Bone marrow (tissue), 2 donors: Measurements from ENCODE around the gene ABCB11.
"Not testable (repeated sequence)": the region's sequence is repeated elsewhere in the genome, so short reads cannot be mapped to it uniquely, and the experiment has no call there.

ENCODE experiments used
- DNase-seq, 2 donors: peaks; one replicate each; lab custom pipeline; 2025; lab: John Stamatoyannopoulos, UW

ABCB11 gene

DNA sequence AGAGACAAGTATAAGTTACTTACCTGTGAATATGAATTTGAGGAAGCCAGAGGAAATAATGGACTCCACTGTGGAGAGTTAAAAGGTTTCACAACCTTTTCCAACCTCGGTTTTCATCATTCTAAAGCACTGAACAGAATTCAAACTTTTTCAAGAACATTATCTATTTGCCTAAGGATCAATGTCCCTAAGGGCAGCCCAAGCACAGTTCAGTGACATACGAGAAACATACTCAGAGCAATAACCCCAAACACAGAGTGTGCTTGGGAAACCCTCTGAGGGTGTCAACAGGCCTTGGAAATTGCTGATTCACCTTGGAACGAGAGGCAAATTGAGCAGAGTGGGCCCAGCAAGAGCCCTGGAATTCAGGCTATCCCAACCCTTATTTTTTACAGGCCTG is at the start of gene ABCB11:
TSS of gene ABCB11 (minus strand) at position 123 of the 400 bp plus-strand sequence. CDS start 13,199 bp downstream, outside the sequence.
- no peak for DNase-seq

DNA sequence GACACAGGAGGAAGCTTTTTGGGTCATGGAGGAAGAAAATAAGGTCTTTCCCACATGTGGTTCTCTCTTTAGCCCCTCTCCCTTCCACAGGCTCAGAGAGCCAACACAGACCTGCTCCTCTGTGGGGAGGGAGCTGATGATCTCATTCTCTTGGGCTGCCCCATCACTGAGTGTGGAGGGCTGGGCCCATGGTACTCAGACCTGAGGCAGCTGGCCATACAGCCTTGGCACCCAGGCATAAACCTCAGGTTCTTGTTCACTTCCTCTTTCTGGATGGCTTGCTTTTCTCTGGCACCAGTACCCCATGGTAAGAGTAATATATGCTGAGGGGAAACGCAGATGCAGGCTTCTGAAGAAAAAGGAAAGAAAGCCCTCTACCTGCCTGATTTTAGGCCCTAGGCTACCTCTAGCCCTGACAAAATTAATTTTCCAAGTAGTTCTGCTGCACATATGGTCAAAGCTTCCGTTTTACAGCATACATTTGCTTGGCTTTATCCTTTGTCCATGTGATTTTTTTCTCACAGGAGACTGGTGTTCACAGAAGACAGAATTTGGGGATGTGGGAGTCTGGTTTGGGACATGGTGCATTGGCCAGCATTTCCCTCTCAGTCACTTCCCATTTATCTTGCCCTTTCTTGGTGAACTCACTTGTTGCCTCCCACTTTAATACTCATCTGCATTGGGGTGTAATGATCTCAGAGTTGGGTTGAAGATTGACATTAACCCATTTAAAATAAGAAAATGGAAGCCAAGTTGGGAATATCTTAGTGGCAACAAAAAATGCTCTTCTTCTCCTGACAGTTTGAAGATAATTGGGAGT is 49.3 kb upstream of the ABCB11 start:
- peak in 1 of 2 donors; percentile 66 for DNase-seq

DNA sequence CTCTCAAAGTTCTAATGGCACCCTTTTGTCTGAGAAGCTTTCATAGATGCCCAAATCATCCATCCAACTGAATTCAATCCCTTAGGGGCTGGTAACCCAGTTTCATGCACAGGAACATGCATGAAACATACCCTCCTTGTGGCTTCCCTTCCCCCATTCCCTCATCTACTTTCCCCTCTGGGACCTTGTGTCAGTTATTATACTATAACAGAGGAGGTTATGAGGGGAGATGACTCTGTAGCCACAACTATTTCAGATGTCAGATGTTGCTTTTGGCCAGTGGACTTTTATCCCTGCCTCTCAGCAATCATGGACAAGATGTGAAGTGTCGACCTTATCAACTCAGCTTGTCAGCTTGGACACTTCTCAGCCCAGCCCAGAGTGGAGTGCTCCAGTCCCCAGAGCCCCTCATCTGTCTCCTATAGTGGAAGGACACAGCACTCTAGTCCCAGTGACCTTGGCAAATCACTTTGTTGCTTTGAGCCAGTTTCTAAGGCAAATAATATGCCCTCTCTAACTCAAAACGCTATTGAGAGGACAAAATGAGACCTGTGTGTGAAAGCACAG is 46.6 kb upstream of the ABCB11 start:
- no peak for DNase-seq

DNA sequence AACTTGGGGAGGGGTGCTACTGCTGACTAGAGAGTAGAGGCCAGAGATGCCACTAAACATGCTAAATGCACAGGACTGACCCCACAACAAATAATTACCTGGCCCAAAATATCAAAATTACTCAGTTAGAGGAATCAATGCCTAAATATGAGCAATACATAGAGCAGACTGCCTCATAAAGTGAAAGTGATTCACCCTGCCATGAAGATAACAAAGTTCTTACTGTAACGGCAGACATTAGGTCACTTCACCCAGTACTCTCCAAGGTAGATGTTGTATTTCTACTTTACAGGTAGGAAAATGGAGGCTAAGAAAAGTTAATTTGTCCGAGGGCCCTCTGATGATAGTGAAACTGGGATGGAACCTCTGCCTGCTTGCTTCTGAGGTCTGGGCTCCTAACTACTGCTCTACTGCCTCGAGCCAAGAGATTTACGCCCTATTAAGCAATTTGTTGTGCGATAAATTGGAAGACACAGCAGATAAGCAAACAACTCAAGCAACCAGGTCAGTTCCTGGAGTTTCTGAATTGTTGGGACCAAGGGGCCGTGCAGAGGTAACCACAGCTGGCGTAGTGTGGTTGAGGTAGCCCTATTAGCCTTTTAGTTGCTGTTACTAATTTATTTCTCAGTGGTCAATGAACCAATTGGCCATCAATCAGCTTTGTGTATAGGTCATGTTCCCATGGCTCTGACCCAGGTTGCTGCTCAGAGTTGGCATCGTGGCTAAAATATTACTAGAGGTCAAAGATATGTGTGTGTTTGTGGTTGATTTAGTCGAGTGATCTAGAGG is 43.0 kb upstream of the ABCB11 start:
- DNase-seq, result no peak

DNA sequence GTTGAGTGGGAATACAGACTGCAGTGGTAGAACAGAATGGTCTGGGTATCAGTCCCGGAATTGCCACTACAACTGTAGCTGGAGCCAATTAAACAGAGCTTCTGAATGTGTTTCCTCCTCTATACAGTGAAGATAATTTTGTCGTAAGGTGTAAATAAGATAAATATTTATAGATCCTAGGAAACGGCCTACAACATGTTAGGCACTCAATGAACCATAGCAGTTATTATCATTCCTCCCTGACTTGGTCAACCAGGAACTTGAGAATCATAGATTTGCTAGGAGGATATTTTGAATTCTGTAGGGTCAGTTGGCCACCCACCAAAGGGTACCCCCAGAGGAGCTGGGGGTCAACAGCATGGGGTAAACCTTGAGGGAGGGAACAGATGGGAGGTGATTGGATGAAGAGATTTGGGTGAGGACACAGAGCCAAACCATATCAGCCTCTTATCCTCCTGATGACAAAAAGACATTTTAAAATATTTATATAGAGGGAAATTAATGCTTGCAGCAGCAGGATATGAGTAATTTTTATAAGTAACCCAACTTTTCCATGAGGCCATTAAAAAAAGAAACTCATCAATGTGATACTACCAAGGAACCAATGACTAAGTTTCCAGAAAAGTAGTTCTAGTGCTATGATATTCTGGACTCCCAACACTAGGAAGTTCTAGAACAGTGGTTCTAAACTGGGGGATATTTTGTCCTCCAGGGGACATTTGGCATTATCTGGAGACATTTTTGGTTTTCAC is 42.3 kb upstream of the ABCB11 start:
- DNase-seq, result no peak

DNA sequence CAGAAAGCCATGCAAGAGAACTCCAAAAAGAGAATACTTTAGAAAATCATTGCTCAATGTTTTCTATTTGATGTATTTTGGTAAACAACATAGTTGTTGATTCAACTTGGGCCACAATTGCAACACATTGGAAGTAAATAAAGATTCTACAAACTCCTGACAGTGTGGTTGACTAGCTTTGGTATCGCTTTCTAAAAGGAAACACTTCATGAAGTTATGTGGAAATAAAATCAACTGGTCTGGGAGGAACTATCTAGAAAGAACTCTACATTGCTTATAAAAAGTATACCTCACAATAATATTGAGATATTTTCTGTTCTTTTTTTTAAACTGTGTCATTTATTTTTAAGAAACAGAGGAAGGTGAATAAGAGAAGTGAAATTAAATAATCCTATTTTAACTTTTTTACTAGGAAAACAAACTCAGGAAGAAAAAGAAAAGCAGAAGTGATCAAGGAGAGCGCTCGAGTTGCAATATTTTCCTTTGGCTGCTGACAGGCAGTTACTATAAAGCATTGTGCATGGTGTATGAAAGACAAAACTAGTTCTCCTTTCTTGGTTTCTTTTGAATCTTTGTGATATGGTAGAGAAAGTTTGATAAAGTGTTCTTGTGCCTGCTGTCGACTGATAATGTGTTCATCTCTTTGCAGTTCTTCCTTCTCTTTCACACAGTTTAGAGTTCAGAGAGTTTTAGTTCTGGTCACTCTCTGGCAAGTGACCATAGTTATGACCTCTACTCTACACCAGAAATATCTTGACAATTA is 41.2 kb upstream of the ABCB11 start:
- peak in 1 of 2 donors; percentile 72 for DNase-seq

DNA sequence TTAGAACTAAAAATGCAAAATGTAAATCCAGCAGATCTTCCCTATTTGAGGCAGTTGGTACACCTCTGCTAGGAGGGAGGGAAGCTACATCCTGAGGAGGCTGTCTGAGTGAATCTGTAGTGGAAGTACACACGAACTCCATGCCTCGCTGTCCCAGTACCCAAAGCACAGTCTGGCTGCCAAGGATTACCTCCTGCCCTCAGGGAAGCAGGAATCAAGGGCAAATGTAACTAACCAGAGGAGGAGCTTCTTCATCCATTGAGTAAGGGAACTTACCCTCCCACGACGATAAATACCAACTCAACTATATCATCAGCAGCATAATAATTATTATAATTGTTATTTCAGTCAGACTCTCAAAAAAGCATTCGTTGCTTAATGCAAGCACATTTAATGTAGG is 40.3 kb upstream of the ABCB11 start:
- no peak for DNase-seq

DNA sequence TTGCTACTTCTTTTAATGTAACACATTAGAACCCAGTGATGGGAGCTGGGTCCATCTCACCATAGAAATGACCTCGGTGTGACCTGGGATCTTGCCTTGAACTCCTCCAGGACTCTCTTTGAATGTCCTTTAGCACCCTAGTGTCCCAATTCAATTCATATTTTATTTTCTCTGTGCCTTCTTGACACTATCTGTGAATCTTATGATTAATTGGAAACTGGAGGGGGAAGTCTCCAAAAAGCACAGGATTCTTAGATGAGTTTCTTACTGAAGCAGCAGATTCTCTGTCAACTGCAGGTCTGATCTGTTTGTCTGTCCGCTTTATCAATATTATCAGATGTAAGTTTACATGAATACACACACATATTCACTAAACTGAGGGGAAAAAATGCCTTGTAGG is 38.7 kb upstream of the ABCB11 start:
- no peak for DNase-seq

DNA sequence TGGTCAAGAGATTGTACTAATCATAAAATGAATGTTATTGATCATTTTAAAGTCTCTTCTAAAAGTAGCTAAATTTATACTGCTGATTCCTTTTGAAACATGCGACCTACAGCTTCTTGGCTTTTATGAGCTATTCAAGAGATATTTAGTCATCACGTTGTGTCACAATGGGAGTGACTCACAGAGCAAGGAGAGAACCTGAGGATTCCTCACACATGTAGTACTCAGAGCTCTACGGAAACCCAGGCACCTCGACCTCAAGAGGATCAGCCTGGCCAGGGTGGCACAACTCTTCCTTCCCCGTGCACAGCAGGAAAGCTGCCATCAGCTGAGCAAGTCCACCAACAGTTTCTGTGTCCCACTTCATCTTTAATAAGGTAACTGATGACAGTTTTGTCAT is 38.2 kb upstream of the ABCB11 start, which contains the start of gene DHRS9:
TSS of gene DHRS9 (plus strand) at position 223 of the 400 bp plus-strand sequence. CDS start 12,019 bp downstream, outside the sequence.
- peak in 1 of 2 donors; percentile 33 for DNase-seq

DNA sequence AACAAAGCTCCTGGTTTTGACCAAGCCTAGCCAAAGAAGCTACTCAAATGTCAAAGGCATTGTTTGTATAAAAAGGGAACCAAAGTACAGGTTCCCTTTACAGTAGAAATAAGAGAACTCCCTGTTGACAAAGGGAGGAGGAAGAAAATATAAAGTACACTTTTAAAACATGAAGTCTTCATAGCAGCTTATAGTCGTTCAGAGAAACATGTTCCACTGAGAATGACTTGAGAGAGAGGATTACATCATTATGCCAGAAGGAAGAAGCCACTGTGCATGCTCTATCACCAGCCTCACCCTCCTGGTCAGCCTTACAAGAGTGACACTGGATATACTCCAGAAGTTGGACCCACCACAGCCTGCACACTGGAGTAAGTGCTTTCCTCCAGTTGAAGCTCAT is 35.8 kb upstream of the ABCB11 start:
- peak in 1 of 2 donors; percentile 55 for DNase-seq

DNA sequence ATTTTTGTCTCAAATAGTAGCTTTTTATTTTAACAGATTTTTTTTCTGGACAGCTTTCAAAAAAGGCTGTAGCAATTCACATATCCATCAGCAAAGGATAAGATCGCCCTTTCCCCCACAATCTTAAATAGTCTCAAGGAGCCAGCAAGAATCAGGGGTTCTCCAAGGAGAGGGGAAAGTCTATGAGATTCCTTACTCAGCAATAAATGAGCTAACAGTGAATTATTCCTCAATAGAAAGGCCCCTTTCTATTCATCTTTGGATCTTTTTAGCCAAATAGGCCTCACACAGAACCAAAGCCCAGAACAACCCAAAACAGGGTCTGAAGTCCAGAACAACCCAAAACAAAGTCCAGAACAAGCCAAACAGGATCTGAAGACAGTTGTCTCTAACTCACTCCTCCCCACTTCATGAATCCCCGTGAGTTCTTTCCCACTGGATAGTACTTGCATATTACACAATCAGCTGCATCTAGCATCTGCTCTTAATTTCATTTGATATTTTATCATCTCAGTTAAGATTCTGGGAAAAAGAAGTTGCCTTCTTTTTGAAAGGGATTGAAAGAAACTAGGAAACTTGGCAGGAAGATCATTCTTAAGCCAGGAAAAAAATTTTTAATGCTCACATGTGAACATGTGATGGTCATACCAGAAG is 34.9 kb upstream of the ABCB11 start:
- DNase-seq, result no peak

DNA sequence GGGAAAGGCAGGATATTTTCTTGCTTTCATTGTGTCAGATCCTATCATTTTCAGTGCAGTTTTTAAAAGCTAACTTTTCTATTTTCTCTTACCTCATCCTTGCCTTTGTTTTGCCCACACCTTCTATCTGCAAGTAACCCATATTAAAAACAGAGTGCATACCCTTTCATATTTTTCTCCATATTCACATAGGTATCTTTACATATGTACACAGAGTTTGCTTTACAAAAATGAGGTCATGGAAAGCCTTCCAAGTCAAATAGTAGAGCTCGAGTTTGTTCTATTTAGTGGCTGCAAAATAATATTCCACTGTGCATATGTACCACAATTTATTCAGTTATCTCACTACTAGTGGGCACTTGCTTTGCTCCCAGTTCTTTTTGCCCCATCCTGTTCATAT is 34.3 kb upstream of the ABCB11 start:
- no peak for DNase-seq

DNA sequence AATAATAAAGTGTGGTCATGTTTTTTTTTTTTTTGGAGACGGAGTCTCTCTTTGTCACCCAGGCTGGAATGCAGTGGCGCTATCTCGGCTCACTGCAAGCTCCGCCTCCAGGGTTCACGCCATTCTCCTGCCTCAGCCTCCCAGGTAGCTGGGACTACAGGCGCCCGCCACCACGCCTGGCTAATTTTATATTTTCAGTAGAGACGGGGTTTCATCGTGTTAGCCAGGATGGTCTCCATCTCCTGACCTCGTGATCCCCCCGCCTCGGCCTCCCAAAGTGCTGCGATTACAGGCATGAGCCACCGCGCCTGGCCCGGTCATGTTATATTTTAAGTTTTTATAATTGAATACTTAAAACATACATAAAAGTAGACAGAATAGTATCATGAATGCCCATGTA is 33.1 kb upstream of the ABCB11 start:
- DNase-seq, result not testable (repeated sequence)

DNA sequence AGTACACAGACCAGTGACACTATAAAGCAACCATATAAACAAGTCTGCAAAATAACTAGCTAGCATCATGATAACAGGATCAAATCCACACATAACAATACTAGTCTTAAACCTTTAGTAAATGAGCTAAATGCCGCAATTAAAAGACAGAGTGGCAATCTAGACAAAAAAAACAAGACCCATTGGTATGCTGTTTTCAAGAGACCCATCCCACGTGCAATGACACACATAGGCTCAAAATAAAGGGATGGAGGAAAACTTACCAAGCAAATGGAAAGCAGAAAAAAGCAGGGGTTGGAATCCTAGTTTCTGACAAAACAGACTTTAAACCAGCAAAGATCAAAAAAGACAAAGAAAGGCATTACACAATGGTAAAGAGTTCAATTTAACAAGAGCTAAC is 23.5 kb upstream of the ABCB11 start:
- not testable (repeated sequence) for DNase-seq

DNA sequence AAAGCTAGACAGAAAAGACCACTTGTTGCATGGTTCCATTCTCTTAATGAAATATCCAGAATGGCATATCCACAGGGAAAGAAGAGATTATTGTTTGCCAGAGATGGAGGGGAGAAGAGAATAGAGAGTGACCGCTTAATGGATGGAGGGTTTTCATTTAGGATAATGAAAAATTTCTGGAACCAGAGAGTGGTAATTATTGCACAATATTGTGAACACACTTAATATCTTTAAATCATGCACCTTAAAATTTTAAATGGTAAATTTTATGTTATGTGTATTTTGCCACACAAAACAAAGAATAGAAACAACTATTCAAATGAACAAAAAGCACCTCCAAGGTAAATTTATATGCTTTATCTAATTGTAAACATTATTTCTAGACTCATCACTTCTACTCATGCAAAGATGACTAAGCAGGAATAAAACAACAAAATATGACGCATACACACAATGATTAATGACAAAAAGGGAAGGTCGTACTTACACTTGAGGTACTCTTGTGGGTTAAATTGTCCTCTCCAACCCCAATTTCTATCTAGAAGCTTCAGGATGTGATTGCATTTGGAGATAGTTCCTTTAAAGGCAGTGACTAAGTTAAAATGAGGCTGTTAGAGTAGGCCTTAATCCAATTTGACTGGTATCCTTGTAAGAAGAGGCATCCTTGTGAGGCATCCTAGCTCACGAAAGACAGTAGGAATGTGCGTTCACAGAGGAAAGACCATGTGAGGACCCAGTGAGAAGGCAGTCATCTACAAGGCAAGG is 19.5 kb upstream of the ABCB11 start:
- peak in 1 of 2 donors; percentile 90 for DNase-seq

DNA sequence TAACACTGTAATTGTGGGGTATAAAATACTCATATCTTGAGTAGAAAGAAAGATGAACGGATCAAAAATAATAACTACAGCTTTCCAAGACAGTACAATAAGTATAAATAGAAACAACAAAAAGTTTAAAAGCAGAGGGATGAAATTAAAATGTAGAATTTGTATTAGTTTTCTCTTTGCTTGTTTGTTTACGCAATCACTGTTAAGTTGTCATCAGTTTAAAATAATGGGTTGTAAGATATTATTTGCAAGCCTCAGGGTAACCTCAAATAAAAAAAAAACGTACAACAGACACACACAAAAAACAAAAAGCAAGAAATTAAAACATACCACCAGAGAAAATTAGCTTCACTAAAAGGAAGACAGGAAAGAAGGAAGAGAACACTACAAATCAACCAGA is 18.0 kb upstream of the ABCB11 start:
- no peak for DNase-seq

DNA sequence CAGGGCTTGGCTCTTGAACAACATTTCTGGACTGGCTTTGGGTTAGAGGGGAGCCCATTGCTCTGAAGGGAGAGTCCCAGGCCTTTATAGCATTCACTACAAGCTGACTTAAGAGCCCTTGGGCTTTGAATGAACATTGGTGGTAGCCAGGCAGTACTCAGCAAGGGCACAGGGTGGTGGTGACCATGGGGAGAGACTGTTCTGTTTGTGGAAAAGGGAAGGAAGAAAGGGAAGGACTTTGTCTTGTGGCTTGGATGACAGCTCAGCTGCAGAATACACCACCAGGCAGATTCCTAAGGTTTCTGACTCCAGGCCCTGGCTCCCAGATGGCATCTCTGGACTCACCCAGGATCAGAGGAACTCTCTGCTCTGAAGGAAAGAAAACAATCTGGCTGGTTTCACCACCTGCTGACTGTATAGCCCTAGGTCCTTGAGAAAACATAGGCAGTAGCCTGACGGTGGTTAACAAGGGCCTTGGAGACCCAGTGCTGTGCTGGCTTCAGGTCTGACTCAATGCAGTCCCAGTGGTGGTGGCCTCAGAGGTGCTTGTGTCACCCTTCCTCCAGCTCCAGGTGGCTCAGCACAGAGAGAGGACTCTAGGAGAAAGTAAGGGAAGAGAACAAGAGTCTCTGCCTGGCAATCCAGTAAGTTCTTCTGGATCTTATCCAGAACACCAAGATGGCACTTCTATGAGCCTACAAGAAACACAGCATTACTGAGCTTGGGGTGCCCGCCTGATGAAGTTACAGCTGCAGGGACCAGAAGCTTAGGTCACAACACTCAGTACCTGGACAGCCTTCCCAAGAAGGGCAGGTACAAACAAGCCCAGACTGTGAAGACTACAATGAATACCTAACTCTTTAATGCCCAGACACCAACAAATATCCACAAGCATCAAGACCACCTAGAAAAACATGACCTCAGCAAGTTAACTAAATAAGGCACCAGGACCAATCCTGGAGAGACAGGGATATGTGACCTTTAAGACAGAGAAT is 16.4 kb upstream of the ABCB11 start:
- no peak for DNase-seq

DNA sequence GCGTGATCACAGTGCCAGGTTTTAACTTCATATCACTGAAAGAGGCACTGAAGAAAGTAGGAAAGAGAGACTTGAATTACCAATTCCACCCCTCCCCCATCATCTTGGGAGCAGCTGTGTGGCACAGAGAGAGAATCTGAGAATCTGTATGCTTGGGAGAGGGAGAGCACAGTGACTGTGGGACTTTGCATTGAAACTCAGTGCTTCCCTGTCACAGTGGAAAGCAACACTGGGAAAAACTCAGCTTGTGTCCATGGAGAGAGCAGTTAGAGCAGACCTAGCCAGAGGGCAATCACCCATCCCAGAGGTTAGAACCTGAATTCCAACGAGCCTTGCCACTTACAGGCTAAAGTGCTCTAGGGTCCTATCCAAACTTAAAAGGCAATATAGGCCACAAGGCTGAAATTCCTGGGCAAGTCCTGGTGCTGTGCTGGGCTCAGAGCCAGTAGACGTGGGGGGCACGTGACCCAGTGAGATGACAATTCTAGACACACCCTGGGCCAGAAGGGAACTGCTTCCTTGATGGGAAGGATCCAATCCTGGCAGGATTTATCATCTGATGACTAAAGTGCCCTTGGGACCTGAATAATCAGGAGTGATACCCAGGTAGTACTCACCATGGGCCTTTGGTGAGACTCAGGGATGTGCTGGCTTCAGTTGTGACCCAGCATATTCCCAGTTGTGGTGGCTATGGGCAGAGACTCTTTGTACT is 15.5 kb upstream of the ABCB11 start:
- no peak for DNase-seq
